ENCODE data around the gene STOML1. TPM values are rescaled to one million over a fixed set of nuclear protein-coding genes. Genes with fewer than 3 reads are reported as not detected.

The STOML1 gene
- polyA plus RNA-seq, 3 donors: 3.8 to 5.1 (median 4.7) TPM

DNA sequence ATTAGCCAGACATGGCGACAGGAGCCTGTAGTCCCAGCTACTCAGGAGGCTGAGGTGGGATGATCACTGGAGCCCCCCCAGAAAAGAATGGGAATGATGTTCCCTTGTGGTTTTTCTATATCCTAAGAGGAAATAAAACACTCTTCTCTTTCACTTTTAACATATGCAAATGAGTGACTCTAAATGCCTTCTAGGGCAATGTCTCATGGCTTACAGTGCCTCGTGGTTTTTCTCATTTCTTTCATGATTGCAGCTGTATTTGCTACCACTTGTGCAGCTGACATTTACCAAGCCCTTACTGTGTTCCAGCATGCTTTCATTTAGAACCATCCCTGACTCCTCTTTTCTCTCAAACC, 26.4 kb downstream of the STOML1 start:
- DNase-seq: peak in 1 of 3 donors; percentile 29

DNA sequence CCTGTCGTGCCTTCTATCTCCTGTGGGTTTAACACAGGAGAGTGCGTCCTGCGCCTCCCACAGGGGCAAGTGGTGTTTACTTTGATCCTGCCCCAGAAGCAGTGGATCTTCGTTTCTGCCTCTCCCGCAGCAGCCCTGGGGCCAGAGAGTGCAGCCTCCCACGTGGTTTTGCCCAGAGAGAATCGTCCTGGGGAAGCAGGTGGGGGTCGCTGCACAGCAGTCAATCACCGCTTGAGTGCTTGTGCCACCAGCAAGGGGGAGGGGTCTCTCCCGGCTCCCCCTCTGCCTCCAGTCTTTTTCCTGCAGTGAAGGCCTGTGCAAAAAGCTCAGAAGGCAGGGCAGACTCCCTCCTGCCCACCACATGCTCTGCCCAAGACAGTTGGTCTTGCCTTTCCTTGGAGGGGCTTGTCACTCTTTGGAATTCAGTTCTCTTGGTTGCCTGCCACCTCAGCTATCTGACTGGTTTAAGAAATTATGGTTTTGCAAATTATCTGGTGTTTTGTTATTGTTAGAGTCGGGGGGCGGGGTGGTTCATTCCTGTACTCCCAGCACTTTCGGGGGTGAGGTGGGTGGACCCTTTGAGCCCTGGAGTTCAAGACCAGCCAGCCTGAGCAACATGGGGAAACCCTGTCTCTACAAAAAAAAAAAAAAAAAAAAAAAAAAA, 26.9 kb downstream of the STOML1 start:
- Histone ChIP-seq H3K9me3 (replicated peaks in 1 of 2; ENCODE audit: control insufficient read depth in 1 of 2, insufficient read depth in 1 of 2, low read length in 2 of 2) (no peaks in the 10 kb centered on the region), H3K9ac (ENCODE audit: insufficient read depth, low read length, poor library complexity, severe bottlenecking) (no peak overlapping the region), H3K27ac (ENCODE audit: low read depth in 1 of 2, low read length in 2 of 2) (no peak overlapping the region), H3K4me3 (replicated peaks in 1 of 3; ENCODE audit: low read depth in 2 of 3, low read length in 3 of 3) (peak overlapping the region in 1 of 3 experiments; percentile 58), H3K4me1 (ENCODE audit: control insufficient read depth in 1 of 2, insufficient read depth in 2 of 2, low read length in 2 of 2) (peaks cover 14 to 18% of the 10 kb centered on the region in 2 donors), H3K79me2 (ENCODE audit: insufficient read depth, low read length) (no peaks in the 10 kb centered on the region), H2AFZ (ENCODE audit: insufficient read depth, low read depth, low read length, poor library complexity, severe bottlenecking) (peak overlapping the region; percentile 77), H4K20me1 (ENCODE audit: insufficient read depth, low read length) (no peaks in the 10 kb centered on the region), H3K4me2 (replicated peaks; ENCODE audit: extremely low read depth, low read length, poor library complexity, severe bottlenecking) (peak overlapping the region; percentile 61), H3K36me3 (replicated peaks in 1 of 2; ENCODE audit: control insufficient read depth in 1 of 2, insufficient read depth in 2 of 2, low read length in 2 of 2) (no peaks in the 10 kb centered on the region), H3K27me3 (ENCODE audit: control insufficient read depth in 2 of 2, insufficient read depth in 2 of 2, low read length in 2 of 2) (no peaks in the 10 kb centered on the region)
- H3K4me3 Mint-ChIP-seq: peak overlapping the region; percentile 74 to 83
- peak overlapping the region in 2 of 7 donors; percentile 45 to 63 for H3K27ac Mint-ChIP-seq
- intact Hi-C loops (cut with micrococcal nuclease): no loop called here
- no peaks in the 10 kb centered on the region for H3K9me3 Mint-ChIP-seq
- peaks cover 14% of the 10 kb centered on the region for H3K4me1 Mint-ChIP-seq
- TF ChIP-seq, protein P1, sequence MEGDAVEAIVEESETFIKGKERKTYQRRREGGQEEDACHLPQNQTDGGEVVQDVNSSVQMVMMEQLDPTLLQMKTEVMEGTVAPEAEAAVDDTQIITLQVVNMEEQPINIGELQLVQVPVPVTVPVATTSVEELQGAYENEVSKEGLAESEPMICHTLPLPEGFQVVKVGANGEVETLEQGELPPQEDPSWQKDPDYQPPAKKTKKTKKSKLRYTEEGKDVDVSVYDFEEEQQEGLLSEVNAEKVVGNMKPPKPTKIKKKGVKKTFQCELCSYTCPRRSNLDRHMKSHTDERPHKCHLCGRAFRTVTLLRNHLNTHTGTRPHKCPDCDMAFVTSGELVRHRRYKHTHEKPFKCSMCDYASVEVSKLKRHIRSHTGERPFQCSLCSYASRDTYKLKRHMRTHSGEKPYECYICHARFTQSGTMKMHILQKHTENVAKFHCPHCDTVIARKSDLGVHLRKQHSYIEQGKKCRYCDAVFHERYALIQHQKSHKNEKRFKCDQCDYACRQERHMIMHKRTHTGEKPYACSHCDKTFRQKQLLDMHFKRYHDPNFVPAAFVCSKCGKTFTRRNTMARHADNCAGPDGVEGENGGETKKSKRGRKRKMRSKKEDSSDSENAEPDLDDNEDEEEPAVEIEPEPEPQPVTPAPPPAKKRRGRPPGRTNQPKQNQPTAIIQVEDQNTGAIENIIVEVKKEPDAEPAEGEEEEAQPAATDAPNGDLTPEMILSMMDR (IDR thresholded peaks at IDR 0.05): peak; percentile 66
- WGBS (ENCODE audit: insufficient coverage): 26% methylated on average over 10 of the region's 13 CpGs
- peaks cover 0 to 3% (median 3%) of the 10 kb centered on the region in 3 donors for H3K27me3 Mint-ChIP-seq (ENCODE audit: low read depth in 3 of 3)
- no peak for DNase-seq
- H3K36me3 Mint-ChIP-seq: no peaks in the 10 kb centered on the region

More for the DNA sequence above, 26.4 kb downstream of the STOML1 start:
- H4K20me1 ChIP-seq (ENCODE audit: insufficient read depth, low read length): no peaks in the 10 kb centered on the region
- no peak overlapping the region for H3K9ac ChIP-seq (ENCODE audit: insufficient read depth, low read length, poor library complexity, severe bottlenecking)
- no peaks in the 10 kb centered on the region for H3K9me3 ChIP-seq (replicated peaks in 1 of 2; ENCODE audit: control insufficient read depth in 1 of 2, insufficient read depth in 1 of 2, low read length in 2 of 2)
- intact Hi-C loops (cut with micrococcal nuclease): no loop called here
- Mint-ChIP-seq H3K4me1 (peaks cover 14% of the 10 kb centered on the region), H3K27ac (no peak overlapping the region), H3K9me3 (no peaks in the 10 kb centered on the region), H3K36me3 (no peaks in the 10 kb centered on the region), H3K4me3 (peak overlapping the region; percentile 74 to 83), H3K27me3 (ENCODE audit: low read depth in 3 of 3) (peaks cover 0 to 3% (median 3%) of the 10 kb centered on the region in 3 donors)
- H3K36me3 ChIP-seq (replicated peaks in 1 of 2; ENCODE audit: control insufficient read depth in 1 of 2, insufficient read depth in 2 of 2, low read length in 2 of 2): no peaks in the 10 kb centered on the region
- TF ChIP-seq, protein P1 (IDR thresholded peaks at IDR 0.05): no peak
- 0% methylated on average over 1 of the region's 2 CpGs for WGBS (ENCODE audit: insufficient coverage)
- peak overlapping the region in 1 of 2 donors; percentile 23 for H3K27ac ChIP-seq (ENCODE audit: low read depth in 1 of 2, low read length in 2 of 2)
- peak overlapping the region; percentile 61 for H3K4me2 ChIP-seq (replicated peaks; ENCODE audit: extremely low read depth, low read length, poor library complexity, severe bottlenecking)
- H3K4me1 ChIP-seq (ENCODE audit: control insufficient read depth in 1 of 2, insufficient read depth in 2 of 2, low read length in 2 of 2): peaks cover 14 to 18% of the 10 kb centered on the region in 2 donors
- peak overlapping the region; percentile 77 for H2AFZ ChIP-seq (ENCODE audit: insufficient read depth, low read depth, low read length, poor library complexity, severe bottlenecking)
- H3K4me3 ChIP-seq (replicated peaks in 1 of 3; ENCODE audit: low read depth in 2 of 3, low read length in 3 of 3): peak overlapping the region in 1 of 3 experiments; percentile 58
- no peaks in the 10 kb centered on the region for H3K27me3 ChIP-seq (ENCODE audit: control insufficient read depth in 2 of 2, insufficient read depth in 2 of 2, low read length in 2 of 2)
- H3K79me2 ChIP-seq (ENCODE audit: insufficient read depth, low read length): no peaks in the 10 kb centered on the region
